GM12872 (cell line): ENCODE results near the gene CAP2.

Experiments
- TF ChIP-seq, protein P1 (sequence below): IDR thresholded peaks from 3 replicates; pipeline ENCODE4 v1.5.1; 2011; ENCODE audit warnings: low read depth, mild to moderate bottlenecking, low read length, moderate library complexity; ENCODE audit not compliant: insufficient read depth

CAP2 gene

DNA sequence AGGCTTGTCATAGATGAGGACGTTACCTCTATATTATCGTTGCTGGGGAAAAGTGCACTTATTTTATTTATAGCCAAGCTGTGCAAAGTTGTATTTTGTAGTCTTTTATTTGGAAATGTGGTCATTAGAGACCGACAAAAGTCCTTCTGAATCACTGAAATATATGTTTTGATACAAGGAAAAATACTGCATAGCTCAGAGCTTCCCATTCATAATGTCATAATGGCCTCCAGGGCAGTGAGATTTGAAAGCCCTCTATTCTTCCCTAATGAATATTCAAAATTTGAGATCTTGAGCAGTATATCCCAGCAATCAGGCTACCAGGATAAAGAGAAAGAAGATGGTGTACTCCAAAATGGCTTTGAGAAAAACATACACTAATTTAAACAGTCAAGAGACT lies 64.6 kb downstream of the CAP2 start:
- TF ChIP-seq, protein P1, sequence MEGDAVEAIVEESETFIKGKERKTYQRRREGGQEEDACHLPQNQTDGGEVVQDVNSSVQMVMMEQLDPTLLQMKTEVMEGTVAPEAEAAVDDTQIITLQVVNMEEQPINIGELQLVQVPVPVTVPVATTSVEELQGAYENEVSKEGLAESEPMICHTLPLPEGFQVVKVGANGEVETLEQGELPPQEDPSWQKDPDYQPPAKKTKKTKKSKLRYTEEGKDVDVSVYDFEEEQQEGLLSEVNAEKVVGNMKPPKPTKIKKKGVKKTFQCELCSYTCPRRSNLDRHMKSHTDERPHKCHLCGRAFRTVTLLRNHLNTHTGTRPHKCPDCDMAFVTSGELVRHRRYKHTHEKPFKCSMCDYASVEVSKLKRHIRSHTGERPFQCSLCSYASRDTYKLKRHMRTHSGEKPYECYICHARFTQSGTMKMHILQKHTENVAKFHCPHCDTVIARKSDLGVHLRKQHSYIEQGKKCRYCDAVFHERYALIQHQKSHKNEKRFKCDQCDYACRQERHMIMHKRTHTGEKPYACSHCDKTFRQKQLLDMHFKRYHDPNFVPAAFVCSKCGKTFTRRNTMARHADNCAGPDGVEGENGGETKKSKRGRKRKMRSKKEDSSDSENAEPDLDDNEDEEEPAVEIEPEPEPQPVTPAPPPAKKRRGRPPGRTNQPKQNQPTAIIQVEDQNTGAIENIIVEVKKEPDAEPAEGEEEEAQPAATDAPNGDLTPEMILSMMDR: no peak

DNA sequence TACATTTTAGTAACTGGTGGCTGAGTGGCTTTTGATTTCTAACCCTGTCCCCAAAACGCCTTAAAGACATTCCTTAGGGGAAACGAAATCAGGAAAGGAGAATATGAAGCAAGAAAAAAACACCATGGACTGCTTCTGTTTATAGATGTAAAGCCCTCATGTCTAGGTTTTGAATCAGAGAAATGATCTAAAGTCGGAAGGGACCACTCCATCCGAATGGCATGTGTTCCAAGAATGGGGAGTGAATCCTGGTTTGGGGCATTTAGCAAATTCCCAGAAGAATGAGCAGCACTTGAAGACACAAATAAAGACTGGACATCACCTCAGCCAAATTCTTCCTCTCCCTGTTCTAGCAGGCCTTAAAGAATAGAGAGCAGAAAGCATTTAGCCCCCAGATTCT lies 65.6 kb downstream of the CAP2 start:
- TF ChIP-seq, protein P1: no peak

DNA sequence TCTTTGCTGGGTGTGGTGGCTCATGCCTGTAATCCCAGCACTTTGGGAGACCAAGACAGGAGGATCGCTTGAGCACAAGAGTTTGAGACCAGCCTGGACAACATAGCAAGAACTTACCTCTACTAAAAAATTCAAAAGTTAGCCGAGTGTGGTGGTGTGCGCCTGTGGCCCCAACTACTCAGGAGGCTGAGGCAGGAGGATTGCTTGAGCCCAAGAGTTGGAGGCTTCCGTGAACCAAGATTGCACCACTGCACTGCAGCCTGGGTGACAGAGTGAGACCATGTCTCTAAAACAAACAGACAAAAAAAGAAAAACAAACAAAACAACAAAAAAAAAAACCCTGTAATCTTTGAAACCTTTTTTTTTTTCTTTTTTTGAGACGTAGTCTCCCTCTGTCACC lies 67.5 kb downstream of the CAP2 start:
- TF ChIP-seq, protein P1: no peak

GRCh38 chr6:17466147-17466546 lies 72.8 kb downstream of the CAP2 start:
- TF ChIP-seq, protein P1: no peak

DNA sequence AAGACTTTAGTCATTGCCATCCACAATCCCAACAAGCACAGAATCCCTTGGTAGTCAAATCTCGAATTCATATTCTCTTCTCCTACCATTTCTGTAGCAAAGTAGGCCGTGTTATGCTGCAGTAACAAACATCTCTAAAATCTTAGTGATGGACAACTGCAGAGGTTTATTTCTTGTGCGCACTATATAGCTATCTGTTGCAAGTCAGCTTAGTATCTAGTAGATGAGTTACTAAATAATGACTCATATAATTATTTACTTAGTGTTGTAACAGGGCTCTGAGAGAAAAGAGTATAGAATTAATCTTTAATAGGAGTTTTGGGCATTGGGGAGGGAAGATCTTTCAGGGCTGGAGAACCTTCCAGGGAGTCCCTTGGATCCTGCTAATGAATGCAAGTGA lies 73.3 kb downstream of the CAP2 start:
- TF ChIP-seq, protein P1: no peak

DNA sequence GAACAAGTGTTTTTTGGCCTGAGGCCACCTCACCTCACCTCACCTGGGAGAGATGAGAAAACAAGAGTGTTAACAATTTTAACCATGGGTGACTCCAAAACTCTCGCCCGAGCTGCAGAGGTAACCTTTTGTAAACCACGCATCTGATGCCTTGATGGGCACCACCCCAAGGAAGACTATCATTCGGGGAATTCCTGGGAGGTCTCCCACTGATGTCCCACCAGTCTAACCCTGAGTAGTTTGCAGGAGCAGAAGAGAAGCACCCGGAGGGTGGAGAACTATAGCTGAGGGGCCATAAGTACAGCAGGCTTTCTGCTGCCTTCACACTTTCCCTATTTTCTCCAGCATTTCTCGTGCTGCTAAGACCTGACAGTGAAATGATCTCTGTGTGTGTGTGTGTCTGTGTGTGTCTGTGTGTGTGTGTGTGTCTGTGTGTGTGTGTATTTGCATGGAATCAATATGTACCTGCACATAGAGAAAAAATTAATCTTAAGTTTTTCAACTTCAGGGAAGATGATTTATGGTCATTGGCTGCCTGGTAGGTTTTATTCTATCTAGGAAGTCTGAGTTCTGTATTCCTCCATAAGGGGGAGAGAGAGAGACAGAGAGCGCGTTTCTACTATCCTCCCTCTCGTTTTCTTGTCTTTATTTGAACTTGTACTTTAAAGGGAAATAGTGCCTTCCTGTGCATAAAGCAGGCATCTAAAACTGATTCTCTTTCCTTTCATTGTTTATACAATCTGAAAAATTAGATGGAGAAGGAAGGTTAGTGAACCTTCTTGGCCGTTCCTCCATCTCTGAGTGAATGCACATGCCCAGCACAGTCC lies 75.8 kb downstream of the CAP2 start:
- TF ChIP-seq, protein P1: no peak; the same call in 2 of the 3 replicates

- TF ChIP-seq, protein P1: no peak
These were observed 77.0 kb downstream of the CAP2 start for GRCh38 chr6:17470202-17470937.
